Measurements from ENCODE around the gene CAV3. TPM values are rescaled to one million over a fixed set of nuclear protein-coding genes. Genes with fewer than 3 reads are reported as not detected.

Gene CAV3
- total and polyA plus RNA-seq, 2 donors (not counting 3 experiments of a cell fraction or from before 2014, with no cell fraction given): not detected

DNA sequence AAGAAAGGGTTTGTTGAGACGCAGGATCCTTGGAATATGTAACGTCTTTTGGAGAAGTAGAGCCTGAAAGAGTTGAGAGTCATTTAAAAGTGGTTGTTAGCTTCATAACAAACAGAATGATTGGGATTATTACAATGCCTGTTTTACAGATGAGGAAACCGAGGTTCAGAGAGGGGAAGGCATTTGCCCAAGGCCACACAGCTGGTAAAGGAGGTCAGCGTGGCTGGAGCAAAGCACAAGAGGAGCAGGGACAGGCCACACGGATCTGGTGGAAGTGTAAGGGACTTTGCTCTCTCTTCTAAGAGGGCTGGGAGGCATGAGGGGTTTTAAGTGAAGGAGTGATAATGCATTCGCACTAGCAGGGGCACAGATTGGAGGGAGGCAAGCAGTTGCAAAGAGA is 42.0 kb downstream of the CAV3 start:
- Histone ChIP-seq H3K36me3 (ENCODE audit: control insufficient read depth in 2 of 2, extremely low read depth in 1 of 2, insufficient read depth in 2 of 2, low read length in 2 of 2) (no peaks in the 10 kb centered on the region), H4K20me1 (replicated peaks; ENCODE audit: control insufficient read depth, extremely low read depth, insufficient read depth, low read length) (no peaks in the 10 kb centered on the region), H3K27ac (ENCODE audit: insufficient read depth, low read depth, low read length) (no peak overlapping the region), H3K9ac (replicated peaks; ENCODE audit: extremely low read depth, insufficient read depth, low read length) (no peak overlapping the region), H3K9me3 (replicated peaks; ENCODE audit: control insufficient read depth, insufficient read depth, low read length) (no peaks in the 10 kb centered on the region), H2AFZ (ENCODE audit: low read depth, low read length) (no peak overlapping the region), H3K4me1 (ENCODE audit: control insufficient read depth, extremely low read depth, insufficient read depth, low read length) (no peaks in the 10 kb centered on the region), H3K9me1 (replicated peaks; ENCODE audit: control insufficient read depth, extremely low read depth, insufficient read depth, low read length) (no peaks in the 10 kb centered on the region), H3K4me2 (ENCODE audit: insufficient read depth, low read length) (no peak overlapping the region), H3K79me2 (ENCODE audit: control insufficient read depth, insufficient read depth, low read length) (no peaks in the 10 kb centered on the region), H3K27me3 (ENCODE audit: control insufficient read depth in 2 of 2, insufficient read depth in 2 of 2, low read length in 2 of 2) (peaks cover 0 to 3% of the 10 kb centered on the region in 2 experiments), H3K4me3 (replicated peaks in 1 of 3; ENCODE audit: insufficient read depth in 1 of 3, low read depth in 1 of 3, low read length in 3 of 3) (no peak overlapping the region)
- dilution Hi-C loops (cut with MboI; ENCODE audit: extremely low pct_ligation_motif_present, low sequenced_read_pairs): no loop called here
- no TSS peak for BruUV-seq (replicated peaks)
- DNase-seq (ENCODE audit: low read depth, low spot score) (no peak), FAIRE-seq (no peak)
- intact Hi-C loops (cut with micrococcal nuclease): no loop called here
- TF ChIP-seq, protein P1, sequence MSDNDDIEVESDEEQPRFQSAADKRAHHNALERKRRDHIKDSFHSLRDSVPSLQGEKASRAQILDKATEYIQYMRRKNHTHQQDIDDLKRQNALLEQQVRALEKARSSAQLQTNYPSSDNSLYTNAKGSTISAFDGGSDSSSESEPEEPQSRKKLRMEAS (IDR thresholded peaks at IDR 0.05; ENCODE audit: insufficient read depth, insufficient read length): no peak
- TF ChIP-seq MYC (IDR thresholded peaks at IDR 0.05; ENCODE audit: low read depth, low read length) (no peak), GATA2 (IDR thresholded peaks at IDR 0.05; ENCODE audit: insufficient read depth, insufficient read length, low read depth, low read length) (no peak), JUN (IDR thresholded peaks at IDR 0.05; ENCODE audit: borderline replicate concordance, insufficient read depth, insufficient read length, low read depth) (no peak), FOS (IDR thresholded peaks at IDR 0.05; ENCODE audit: borderline replicate concordance, insufficient read depth, low read length) (no peak), EZH2 (IDR thresholded peaks at IDR 0.05; ENCODE audit: borderline replicate concordance, low read depth, low read length, severe bottlenecking) (no peak), POLR2AphosphoS5 (IDR thresholded peaks at IDR 0.05; ENCODE audit: insufficient read depth, low read depth, low read length) (no peak), POLR2A (IDR thresholded peaks at IDR 0.05; ENCODE audit: low read depth, low read length) (no peak)
- TF ChIP-seq, protein P2, sequence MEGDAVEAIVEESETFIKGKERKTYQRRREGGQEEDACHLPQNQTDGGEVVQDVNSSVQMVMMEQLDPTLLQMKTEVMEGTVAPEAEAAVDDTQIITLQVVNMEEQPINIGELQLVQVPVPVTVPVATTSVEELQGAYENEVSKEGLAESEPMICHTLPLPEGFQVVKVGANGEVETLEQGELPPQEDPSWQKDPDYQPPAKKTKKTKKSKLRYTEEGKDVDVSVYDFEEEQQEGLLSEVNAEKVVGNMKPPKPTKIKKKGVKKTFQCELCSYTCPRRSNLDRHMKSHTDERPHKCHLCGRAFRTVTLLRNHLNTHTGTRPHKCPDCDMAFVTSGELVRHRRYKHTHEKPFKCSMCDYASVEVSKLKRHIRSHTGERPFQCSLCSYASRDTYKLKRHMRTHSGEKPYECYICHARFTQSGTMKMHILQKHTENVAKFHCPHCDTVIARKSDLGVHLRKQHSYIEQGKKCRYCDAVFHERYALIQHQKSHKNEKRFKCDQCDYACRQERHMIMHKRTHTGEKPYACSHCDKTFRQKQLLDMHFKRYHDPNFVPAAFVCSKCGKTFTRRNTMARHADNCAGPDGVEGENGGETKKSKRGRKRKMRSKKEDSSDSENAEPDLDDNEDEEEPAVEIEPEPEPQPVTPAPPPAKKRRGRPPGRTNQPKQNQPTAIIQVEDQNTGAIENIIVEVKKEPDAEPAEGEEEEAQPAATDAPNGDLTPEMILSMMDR (IDR thresholded peaks at IDR 0.05; ENCODE audit: extremely low read depth in 1 of 2, insufficient read depth in 1 of 2, low read depth in 1 of 2, low read length in 2 of 2): no peak
- ChIA-PET POLR2A (no interaction called here), CTCF (no interaction called here)
